Stimulated activated CD8-positive, alpha-beta memory T cell treated with anti-CD3 and anti-CD28 coated beads, Interleukin-7, amount 100 ng/mL, for 24 hours (primary cell): Measurements from ENCODE around the gene OGFOD1.
"Not testable (repeated sequence)": the region's sequence is repeated elsewhere in the genome, so short reads cannot be mapped to it uniquely, and the experiment has no call there.

Experiments
- DNase-seq: peaks from one replicate; pipeline ENCODE4 v3.0.0-alpha.2; 2020; ENCODE audit warnings: low read depth

OGFOD1 gene

GRCh38 chr16:56480776-56481467 lies 29.6 kb downstream of the OGFOD1 start:
- DNase-seq, result no peak

DNA sequence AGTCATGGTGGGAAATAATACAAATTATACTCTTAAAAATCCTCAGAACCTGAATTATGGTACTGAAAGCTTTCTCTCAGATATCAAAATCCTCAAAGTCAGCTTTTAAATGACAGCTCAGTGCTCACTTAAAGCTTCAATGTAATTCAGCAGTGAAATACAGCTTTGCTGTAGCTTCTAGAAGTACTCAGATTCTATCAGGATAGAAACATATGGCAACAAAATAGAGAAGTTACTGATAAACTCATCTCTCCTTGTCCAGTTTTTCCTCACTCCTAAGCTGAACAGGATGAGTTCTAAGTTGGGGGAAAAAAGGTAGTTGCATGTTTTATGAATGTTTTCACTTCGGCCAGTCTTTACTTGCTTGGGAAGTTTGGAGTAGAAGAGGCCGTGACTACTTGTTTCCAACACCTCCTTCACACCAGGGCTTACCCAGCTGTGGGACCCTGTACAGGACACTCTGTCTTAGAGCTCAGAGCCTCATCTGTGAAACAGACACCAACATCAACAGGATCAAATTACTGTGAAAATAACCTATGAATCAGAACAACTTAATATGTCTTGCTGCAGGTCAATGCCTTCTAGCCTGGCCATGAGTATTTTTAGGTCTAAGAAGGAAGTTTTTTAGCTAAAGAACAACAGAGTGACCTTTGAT lies 30.2 kb downstream of the OGFOD1 start:
- DNase-seq, result no peak

GRCh38 chr16:56482683-56483236 lies 31.4 kb downstream of the OGFOD1 start:
- DNase-seq, result no peak

DNA sequence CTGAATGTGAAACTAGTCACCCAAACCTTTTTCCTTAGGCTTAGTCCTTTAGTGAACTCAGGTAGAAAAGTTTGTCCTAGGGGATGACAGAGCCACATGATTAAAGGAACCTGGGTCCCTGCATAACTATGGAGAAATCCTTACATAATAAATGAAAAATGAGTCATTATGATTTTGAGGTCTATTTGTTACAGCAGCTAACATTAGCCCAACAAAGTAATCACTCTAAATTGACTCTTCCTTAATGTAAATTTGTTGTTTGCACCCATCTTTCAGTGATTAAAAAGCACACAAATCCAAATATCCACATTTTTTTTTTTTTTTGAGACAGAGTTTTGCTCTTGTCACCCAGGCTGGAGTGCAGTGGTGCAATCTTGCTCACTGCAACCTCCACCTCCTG lies 32.0 kb downstream of the OGFOD1 start:
- DNase-seq, result no peak

DNA sequence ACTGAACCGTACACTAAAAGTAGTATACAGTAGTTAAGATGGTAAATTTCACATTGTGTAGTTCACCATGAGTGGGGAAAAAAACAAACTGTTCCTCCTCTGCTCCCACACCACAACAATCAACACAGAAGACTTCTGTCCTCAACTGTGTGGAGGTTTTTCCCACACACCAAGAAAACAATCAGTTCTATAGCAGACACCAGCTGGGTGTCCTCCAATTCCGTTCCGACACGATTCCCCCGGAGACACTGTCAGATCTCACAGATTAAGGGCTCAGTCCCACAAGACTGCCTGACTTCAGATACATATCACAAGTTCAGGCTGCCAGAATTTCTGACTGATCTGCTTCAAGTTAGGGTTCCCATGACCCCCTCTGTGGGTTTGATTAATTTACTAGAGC lies 36.7 kb downstream of the OGFOD1 start:
- no peak for DNase-seq

DNA sequence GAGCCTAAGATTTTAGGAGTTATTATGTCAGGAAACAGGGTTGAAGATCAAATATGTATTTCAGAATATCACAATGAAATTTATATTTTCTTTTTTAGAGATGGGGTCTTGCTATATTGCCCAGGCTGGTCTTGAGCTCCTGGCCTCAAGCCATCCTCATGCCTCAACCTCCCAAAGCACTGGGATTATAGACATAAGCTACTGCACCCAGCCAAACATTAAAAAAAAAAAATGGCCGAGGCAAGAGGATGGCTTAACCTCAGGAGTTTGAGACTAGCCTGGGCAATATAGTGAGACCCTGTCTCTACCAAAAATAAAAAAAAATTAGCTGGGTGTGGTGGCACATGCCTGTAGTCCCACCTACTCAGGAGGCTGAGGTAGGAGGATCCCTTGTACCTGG lies 37.5 kb downstream of the OGFOD1 start:
- not testable (repeated sequence) for DNase-seq

GRCh38 chr16:56491657-56492261 lies 40.4 kb downstream of the OGFOD1 start:
- DNase-seq, result no peak

GRCh38 chr16:56493126-56493525 lies 41.8 kb downstream of the OGFOD1 start:
- no peak for DNase-seq

- no peak for DNase-seq
Observed at GRCh38 chr16:56493815-56494214, 42.5 kb downstream of the OGFOD1 start.

DNA sequence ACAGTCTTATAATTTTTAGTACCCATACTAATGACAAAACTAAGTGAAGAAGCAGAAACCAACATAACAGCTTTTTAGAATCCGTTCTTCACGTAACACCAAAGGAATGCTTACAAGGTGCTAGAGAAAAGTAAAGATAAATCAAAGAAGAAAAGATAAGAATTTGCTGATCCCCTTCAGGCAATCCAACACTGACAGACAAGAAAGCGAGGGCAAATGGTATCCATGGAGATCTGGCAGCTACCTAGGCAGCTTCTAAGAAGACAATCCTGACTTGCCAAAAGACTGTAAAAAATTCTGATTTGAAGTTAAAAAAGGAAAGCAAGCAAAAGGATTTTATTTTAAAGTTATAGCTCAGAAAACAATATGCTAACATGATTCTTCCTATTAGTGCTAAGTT lies 53.8 kb downstream of the OGFOD1 start:
- no peak for DNase-seq

- no peak for DNase-seq
Observed at GRCh38 chr16:56506941-56507340, 55.6 kb downstream of the OGFOD1 start.

GRCh38 chr16:56510544-56510943 lies 59.2 kb downstream of the OGFOD1 start:
- no peak for DNase-seq

DNA sequence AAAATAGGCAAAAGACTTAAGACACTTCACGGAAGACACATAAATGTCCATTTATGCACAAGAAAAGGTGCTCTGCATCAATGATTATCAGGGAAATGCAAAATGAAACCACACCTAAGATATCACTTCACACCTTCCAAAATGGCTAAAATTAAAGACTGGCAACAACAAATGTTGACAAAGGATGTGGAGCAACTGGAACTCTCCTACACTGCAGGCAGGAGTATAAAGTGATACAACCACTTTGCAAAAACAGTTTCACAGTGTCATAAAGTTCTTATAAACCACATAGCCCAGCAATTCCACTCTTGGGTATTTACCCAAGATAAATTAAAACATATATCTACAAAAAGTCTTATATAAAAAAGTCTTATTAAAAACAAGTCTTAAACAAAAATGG lies 60.7 kb downstream of the OGFOD1 start:
- DNase-seq, result no peak

DNA sequence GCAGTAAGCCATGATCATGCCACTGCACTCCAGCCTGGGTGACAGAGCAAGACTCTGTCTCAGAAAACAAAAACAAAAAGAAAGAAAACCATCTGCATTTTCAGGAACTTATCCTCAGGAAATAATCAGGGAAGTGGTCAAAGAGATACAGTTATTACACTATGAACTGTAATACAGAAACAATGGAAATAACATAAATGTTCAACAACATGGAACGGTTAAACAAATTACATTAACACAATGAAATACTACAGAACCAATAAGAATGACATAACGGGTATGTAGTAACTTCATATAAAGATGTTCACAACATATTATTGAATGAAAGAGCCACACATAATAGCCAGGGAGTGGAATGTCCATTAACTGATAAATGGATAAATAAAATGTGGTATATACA lies 61.7 kb downstream of the OGFOD1 start:
- no peak for DNase-seq

DNA sequence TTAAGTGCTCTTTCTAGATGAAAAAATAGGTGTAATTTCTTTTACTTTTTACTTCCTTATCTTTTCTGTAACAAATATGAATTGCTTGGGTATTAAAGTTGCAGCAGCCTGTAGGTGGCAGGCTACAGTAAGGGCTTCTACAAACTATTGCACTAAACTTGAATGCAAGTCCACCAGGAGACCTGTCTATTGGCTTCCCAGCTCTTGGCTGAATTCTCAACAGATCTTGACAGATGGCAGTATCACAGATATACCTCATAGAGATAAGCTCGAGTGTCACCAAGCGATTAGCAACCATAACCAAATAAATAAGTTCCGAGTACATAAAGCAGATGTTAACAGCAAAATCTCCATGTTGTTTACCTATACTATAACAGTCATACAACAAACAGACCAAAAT lies 62.6 kb downstream of the OGFOD1 start:
- no peak for DNase-seq

DNA sequence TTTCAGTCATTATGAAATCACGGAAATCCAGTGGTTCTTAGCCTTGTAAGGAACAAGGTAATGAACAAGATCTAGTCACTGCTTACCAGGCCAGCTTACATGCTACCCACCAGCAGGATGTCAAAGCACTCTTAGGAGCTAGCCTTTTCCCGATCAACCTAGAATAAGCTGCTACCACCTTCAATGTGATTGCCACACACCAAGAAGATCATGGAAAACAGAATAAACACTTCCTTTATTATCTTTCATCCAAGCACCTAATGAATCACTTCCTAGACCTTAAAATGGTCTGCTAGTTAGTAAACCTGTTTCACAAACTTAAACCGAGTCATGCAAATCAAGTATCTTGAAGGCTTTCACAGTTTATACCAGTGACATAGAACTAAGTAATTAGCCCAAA lies 63.5 kb downstream of the OGFOD1 start:
- no peak for DNase-seq

GRCh38 chr16:56515665-56516064 lies 64.3 kb downstream of the OGFOD1 start:
- DNase-seq, result no peak

GRCh38 chr16:56517206-56517605 lies 65.9 kb downstream of the OGFOD1 start:
- no peak for DNase-seq

- DNase-seq, result no peak
Observed at GRCh38 chr16:56518425-56518824, 67.1 kb downstream of the OGFOD1 start.

- peak; percentile 90 for DNase-seq
Observed at GRCh38 chr16:56519459-56520250, 68.3 kb downstream of the OGFOD1 start, which contains the start of gene BBS2. TSS of gene BBS2 (minus strand) at chr16:56520024. CDS start at chr16:56519862, 162 bp downstream.

GRCh38 chr16:56520251-56520577 lies 68.9 kb downstream of the OGFOD1 start:
- DNase-seq, result no peak

- no peak for DNase-seq
Observed at GRCh38 chr16:56525236-56525635, 73.9 kb downstream of the OGFOD1 start.
